Vagina (tissue), 2 donors: ENCODE data around the gene HIKESHI. TPM values are rescaled to one million over a fixed set of nuclear protein-coding genes. Genes with fewer than 3 reads are reported as not detected.
"Not testable (repeated sequence)": the region's sequence is repeated elsewhere in the genome, so short reads cannot be mapped to it uniquely, and the experiment has no call there.

Source experiments
- DNase-seq, 2 donors: peaks; one replicate each; pipeline ENCODE4 v3.0.0-alpha.2; 2017; ENCODE audit errors: extremely low spot score in 2 of 2
- H3K27ac ChIP-seq: fragments of 200-600 bp; sonication (generic); one replicate; pipeline ENCODE4 v1.5.1; 2019
- H3K27me3 ChIP-seq: fragments of 200-600 bp; sonication (generic); one replicate; pipeline ENCODE4 v1.5.1; 2019
- H3K36me3 ChIP-seq, 2 donors: fragments of 200-600 bp; sonication (generic); one replicate each; pipeline ENCODE4 v1.5.1; 2017 to 2019
- H3K4me1 ChIP-seq: fragments of 200-600 bp; sonication (generic); one replicate; pipeline ENCODE4 v1.5.1; 2019
- H3K4me3 ChIP-seq, 2 donors: fragments of 200-600 bp; sonication (generic); 1 replicate in 1 of 2; 2 replicates in 1 of 2; pipeline ENCODE4 v1.5.1; 2016 to 2019
- H3K9me3 ChIP-seq: fragments of 200-600 bp; sonication (generic); one replicate; pipeline ENCODE4 v1.5.1; 2019
- POLR2A ChIP-seq, 2 donors: fragments of 450-650 bp; IDR thresholded peaks; one replicate each; pipeline ENCODE4 v1.6.1; 2017; ENCODE audit warnings: antibody characterized with exemption in 2 of 2, mild to moderate bottlenecking in 2 of 2, moderate library complexity in 2 of 2
- POLR2AphosphoS5 ChIP-seq, 2 donors: sonication (generic); formaldehyde crosslinking; IDR thresholded peaks; one replicate each; pipeline ENCODE4 v1.9.0; 2017; ENCODE audit warnings: antibody characterized with exemption in 2 of 2, mild to moderate bottlenecking in 2 of 2, low read depth in 1 of 2; ENCODE audit not compliant: insufficient read depth in 1 of 2
- intact Hi-C: fragments of 100-400 bp; cut with DNase I; formaldehyde crosslinking; loops from one replicate; pipeline ENCODE4 v1.15.1; 2023
- total RNA-seq: library from RNA; depleted of rRNA; stranded (reverse); fragments of >200 nt; gene quantifications from one replicate; pipeline ENCODE4 v1.2.3, GENCODE V29; 2016
- TF ChIP-seq, protein P1 (sequence below), 3 experiments: fragments of 450-650 bp in 2 of 3; fragments of 200-600 bp in 1 of 3; sonication (generic) in 1 of 3; IDR thresholded peaks; one replicate each; pipeline ENCODE4 v1.5.1; 2017 to 2019; ENCODE audit warnings: antibody characterized with exemption in 3 of 3, mild to moderate bottlenecking in 2 of 3, moderate library complexity in 2 of 3

The HIKESHI gene
- total RNA-seq, 1 donor from 2014 or later = 25.0 TPM

DNA sequence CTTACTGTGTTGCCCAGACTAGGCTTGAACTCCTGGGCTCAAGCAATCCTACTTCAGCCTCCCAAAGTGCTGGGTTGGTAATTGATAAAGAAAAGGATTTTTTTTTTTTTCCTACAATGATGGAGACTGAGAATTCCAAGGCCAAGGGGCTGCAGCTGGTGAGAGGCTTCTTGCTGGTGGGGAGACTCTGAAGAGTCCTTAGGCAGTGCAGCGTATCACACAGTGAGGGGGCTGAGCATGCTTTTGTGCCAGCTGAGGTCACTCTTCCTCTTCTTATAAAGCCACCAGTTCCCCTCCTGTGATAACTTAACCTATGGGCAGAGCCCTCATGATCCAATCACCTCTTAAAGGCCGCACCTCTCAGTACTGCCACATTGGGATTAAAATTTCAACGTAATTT, 44.5 kb downstream of the HIKESHI start:
- intact Hi-C loops = no loop called here
- H3K27ac ChIP-seq = no peak overlapping the region
- DNase-seq = no peak

DNA sequence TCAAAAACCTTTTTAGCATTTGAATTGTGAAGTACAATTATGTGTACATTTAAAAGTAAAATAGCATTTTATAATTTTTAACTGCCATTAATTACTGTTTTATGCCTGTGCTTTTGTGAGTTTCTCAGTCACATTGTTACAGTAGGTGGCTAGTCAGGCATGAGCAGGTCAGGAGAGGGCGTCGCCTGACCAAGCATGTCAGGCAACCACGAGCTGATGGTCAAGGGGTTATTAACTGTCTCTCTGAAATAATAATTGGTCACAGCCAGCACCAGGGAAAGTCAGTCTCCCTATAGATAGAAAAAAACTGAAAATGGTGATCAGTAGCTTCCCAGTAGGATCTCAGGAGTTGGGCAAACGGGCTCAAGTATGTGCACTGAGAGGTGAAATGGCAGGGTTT, 53.2 kb downstream of the HIKESHI start:
- no peaks in the 10 kb centered on the region for H3K9me3 ChIP-seq

More for the DNA sequence above, 44.5 kb downstream of the HIKESHI start:
- Histone ChIP-seq H3K4me3 (no peak overlapping the region), H3K36me3 (no peaks in the 10 kb centered on the region), H3K9me3 (no peaks in the 10 kb centered on the region), H3K27me3 (no peaks in the 10 kb centered on the region), H3K4me1 (no peaks in the 10 kb centered on the region)
- TF ChIP-seq POLR2A (IDR thresholded peaks at IDR 0.05) (no peak), POLR2AphosphoS5 (IDR thresholded peaks at IDR 0.05; ENCODE audit: insufficient read depth in 1 of 2, low read depth in 1 of 2) (no peak)
- TF ChIP-seq, protein P1, sequence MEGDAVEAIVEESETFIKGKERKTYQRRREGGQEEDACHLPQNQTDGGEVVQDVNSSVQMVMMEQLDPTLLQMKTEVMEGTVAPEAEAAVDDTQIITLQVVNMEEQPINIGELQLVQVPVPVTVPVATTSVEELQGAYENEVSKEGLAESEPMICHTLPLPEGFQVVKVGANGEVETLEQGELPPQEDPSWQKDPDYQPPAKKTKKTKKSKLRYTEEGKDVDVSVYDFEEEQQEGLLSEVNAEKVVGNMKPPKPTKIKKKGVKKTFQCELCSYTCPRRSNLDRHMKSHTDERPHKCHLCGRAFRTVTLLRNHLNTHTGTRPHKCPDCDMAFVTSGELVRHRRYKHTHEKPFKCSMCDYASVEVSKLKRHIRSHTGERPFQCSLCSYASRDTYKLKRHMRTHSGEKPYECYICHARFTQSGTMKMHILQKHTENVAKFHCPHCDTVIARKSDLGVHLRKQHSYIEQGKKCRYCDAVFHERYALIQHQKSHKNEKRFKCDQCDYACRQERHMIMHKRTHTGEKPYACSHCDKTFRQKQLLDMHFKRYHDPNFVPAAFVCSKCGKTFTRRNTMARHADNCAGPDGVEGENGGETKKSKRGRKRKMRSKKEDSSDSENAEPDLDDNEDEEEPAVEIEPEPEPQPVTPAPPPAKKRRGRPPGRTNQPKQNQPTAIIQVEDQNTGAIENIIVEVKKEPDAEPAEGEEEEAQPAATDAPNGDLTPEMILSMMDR (IDR thresholded peaks at IDR 0.05) = no peak

DNA sequence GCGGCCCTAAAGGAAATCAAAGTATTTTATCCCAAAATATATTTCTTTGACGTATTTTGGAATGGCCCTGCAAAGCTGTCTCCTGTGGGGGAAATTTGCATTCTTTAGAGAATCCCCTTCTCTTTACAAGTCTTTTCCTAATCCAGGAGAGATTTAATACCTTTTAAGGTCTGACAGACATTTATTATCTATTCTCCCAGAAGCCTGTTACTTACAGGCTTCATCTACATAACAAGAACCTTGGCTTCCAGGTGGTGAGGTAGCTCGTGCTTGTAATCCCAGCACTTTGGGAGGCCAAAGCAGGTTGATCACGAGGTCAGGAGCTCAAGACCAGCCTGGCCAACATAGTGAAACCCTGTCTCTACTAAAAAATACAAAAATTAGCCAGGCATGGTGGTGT, 55.4 kb downstream of the HIKESHI start:
- intact Hi-C loops, H3K36me3 ChIP-seq, H3K4me1 ChIP-seq, H3K4me3 ChIP-seq, H3K9me3 ChIP-seq, H3K27ac ChIP-seq, DNase-seq, H3K27me3 ChIP-seq: not testable (repeated sequence)

More for the DNA sequence above, 53.2 kb downstream of the HIKESHI start:
- Histone ChIP-seq H3K4me1 (no peaks in the 10 kb centered on the region), H3K27me3 (no peaks in the 10 kb centered on the region), H3K36me3 (no peaks in the 10 kb centered on the region), H3K4me3 (no peak overlapping the region), H3K27ac (no peak overlapping the region)
- intact Hi-C loops = no loop called here
- TF ChIP-seq, protein P1 (IDR thresholded peaks at IDR 0.05) = no peak
- TF ChIP-seq POLR2AphosphoS5 (IDR thresholded peaks at IDR 0.05; ENCODE audit: insufficient read depth in 1 of 2, low read depth in 1 of 2) = no peak
- no peak for TF ChIP-seq POLR2A (IDR thresholded peaks at IDR 0.05)
- DNase-seq = no peak

DNA sequence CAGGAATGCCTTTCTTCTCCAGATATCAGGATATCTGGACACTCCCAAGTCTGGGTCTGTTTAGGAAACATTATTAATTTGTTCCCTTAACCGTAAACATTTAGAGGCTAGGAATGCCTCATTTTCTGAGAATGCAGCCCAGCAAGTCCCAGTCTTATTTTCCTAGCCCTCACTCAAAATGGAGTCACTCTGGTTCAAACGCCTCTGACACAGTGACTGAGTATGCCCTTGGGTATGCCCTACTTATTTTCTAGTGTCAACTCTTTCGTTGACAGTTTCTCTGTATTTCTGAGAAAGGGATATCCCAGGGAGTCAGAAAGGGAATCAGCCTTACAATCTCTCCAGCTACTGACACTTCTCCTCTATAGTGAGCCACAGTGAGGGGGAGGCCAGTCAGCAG, 56.7 kb downstream of the HIKESHI start:
- H3K4me3 ChIP-seq = no peak overlapping the region
- intact Hi-C loops = no loop called here

DNA sequence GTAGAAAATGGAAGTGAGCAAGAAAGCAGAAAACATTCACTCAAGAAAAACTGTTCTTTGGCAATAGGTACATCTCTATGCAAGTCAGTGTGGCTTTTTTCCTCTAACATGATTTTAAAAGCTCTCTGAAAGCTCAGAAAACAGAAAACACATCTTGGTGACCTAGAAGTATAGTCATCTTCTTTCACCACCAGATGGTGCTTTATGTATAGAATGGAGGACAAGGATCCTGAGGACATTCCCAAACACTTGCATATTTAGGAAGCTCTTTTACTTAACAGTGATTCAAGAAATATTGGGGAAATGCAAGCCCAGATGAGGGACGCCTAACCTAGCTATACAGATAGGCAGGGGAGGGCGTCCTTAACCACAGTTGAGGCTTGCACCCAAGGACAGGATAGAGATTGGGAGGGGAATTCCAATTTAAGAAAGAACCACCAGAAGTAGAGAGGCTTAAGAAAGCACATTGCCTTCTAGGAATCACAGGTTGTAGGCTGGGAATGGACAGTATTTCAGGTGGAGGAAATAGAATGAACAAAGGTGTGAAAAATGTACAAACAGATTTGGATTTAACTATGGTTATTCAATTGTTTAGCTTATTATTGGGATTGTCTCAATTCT, 58.8 kb downstream of the HIKESHI start:
- Histone ChIP-seq H3K27me3 (no peaks in the 10 kb centered on the region), H3K4me1 (no peaks in the 10 kb centered on the region), H3K27ac (no peak overlapping the region), H3K4me3 (no peak overlapping the region), H3K9me3 (no peaks in the 10 kb centered on the region), H3K36me3 (no peaks in the 10 kb centered on the region)
- intact Hi-C loops = no loop called here
- no peak for DNase-seq
- TF ChIP-seq POLR2A (IDR thresholded peaks at IDR 0.05) (no peak), POLR2AphosphoS5 (IDR thresholded peaks at IDR 0.05; ENCODE audit: insufficient read depth in 1 of 2, low read depth in 1 of 2) (no peak)
- TF ChIP-seq, protein P1 (IDR thresholded peaks at IDR 0.05) = no peak

More for the DNA sequence above, 56.7 kb downstream of the HIKESHI start:
- no peak for DNase-seq
- Histone ChIP-seq H3K9me3 (no peaks in the 10 kb centered on the region), H3K4me1 (no peaks in the 10 kb centered on the region), H3K27ac (no peak overlapping the region), H3K27me3 (no peaks in the 10 kb centered on the region), H3K36me3 (no peaks in the 10 kb centered on the region)
- TF ChIP-seq, protein P1 (IDR thresholded peaks at IDR 0.05) = no peak
- TF ChIP-seq POLR2AphosphoS5 (IDR thresholded peaks at IDR 0.05; ENCODE audit: insufficient read depth in 1 of 2, low read depth in 1 of 2) (no peak), POLR2A (IDR thresholded peaks at IDR 0.05) (no peak)
